ENCODE measurements around the gene PRKCQ.

The PRKCQ gene

GRCh38 chr10:6516281-6516928, 63.7 kb downstream of the PRKCQ start:
- peaks cover 22% of the 10 kb centered on the region for H3K4me1 Mint-ChIP-seq
- peak overlapping the region in 1 of 3 experiments; percentile 21 for H3K27ac Mint-ChIP-seq
- H3K9me3 Mint-ChIP-seq, result peaks cover 5% of the 10 kb centered on the region
- no peak for TF ChIP-seq CTCF (IDR thresholded peaks at IDR 0.05; ENCODE audit: unreplicated experiment in 3 of 3)
- peaks cover 32% of the 10 kb centered on the region for H3K36me3 Mint-ChIP-seq (ENCODE audit: low read depth)
- peaks cover 8% of the 10 kb centered on the region for H3K27me3 Mint-ChIP-seq (ENCODE audit: low read depth)
- no peak overlapping the region for H3K4me3 Mint-ChIP-seq

- Mint-ChIP-seq H3K9me3 (peaks cover 12% of the 10 kb centered on the region), H3K36me3 (ENCODE audit: low read depth) (peaks cover 43% of the 10 kb centered on the region), H3K4me3 (no peak overlapping the region), H3K27ac (peak overlapping the region in 1 of 3 experiments; percentile 26), H3K27me3 (ENCODE audit: low read depth) (peaks cover 11% of the 10 kb centered on the region), H3K4me1 (peaks cover 22% of the 10 kb centered on the region)
- TF ChIP-seq CTCF (IDR thresholded peaks at IDR 0.05; ENCODE audit: unreplicated experiment in 3 of 3), result no peak
These were observed 65.0 kb downstream of the PRKCQ start for GRCh38 chr10:6514844-6515780.

GRCh38 chr10:6514180-6514579, 65.9 kb downstream of the PRKCQ start:
- Mint-ChIP-seq H3K27me3 (ENCODE audit: low read depth) (peaks cover 11% of the 10 kb centered on the region), H3K36me3 (ENCODE audit: low read depth) (peaks cover 46% of the 10 kb centered on the region), H3K4me1 (peaks cover 22% of the 10 kb centered on the region), H3K4me3 (no peak overlapping the region), H3K9me3 (peaks cover 12% of the 10 kb centered on the region), H3K27ac (no peak overlapping the region)
- TF ChIP-seq CTCF (IDR thresholded peaks at IDR 0.05; ENCODE audit: unreplicated experiment in 3 of 3), result no peak

- Mint-ChIP-seq H3K27ac (no peak overlapping the region), H3K9me3 (peaks cover 12% of the 10 kb centered on the region), H3K36me3 (ENCODE audit: low read depth) (peaks cover 48% of the 10 kb centered on the region), H3K27me3 (ENCODE audit: low read depth) (peaks cover 11% of the 10 kb centered on the region), H3K4me3 (no peak overlapping the region), H3K4me1 (peaks cover 22% of the 10 kb centered on the region)
- no peak for TF ChIP-seq CTCF (IDR thresholded peaks at IDR 0.05; ENCODE audit: unreplicated experiment in 3 of 3)
These were observed 66.6 kb downstream of the PRKCQ start for GRCh38 chr10:6513476-6513875.

GRCh38 chr10:6512182-6512581, 67.9 kb downstream of the PRKCQ start:
- Mint-ChIP-seq H3K27ac (no peak overlapping the region), H3K36me3 (ENCODE audit: low read depth) (peaks cover 50% of the 10 kb centered on the region), H3K4me3 (no peak overlapping the region), H3K9me3 (peaks cover 12% of the 10 kb centered on the region), H3K4me1 (peaks cover 22% of the 10 kb centered on the region), H3K27me3 (ENCODE audit: low read depth) (peaks cover 7% of the 10 kb centered on the region)
- TF ChIP-seq CTCF (IDR thresholded peaks at IDR 0.05; ENCODE audit: unreplicated experiment in 3 of 3), result no peak
